Activated effector memory CD4-positive, alpha-beta T cell treated with anti-CD3 and anti-CD28 coated beads, Interleukin-2, amount 50 U/mL, for 16 hours (primary cell): ENCODE measurements around the gene DPY19L1.
"Not testable (repeated sequence)": the region's sequence is repeated elsewhere in the genome, so short reads cannot be mapped to it uniquely, and the experiment has no call there.

Experiments used
- DNase-seq: peaks from one replicate; pipeline ENCODE4 v3.0.0-alpha.2; 2020

DPY19L1 gene

DNA sequence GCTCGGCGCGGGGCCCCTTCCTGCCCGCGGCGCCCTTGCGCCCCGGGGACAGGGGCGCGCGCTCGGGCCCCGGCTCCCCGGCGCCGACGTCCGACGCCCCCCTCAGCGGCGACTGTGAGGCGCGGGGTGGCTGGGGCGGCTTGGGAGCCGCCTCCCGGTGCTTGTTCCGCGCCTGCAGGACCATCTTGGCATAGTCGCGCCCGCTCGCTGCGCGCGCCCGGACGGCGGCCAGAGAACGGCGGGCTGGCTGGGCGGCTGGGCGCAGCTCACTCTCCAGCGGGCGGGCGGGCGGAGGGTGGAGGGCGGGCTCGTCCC lies at the start of gene DPY19L1:
Gene DPY19L1, minus strand, starts transcription at position 275 of the 315 bp plus-strand sequence. Its CDS starts 91 bp downstream, at position 184.
- no peak for DNase-seq

DNA sequence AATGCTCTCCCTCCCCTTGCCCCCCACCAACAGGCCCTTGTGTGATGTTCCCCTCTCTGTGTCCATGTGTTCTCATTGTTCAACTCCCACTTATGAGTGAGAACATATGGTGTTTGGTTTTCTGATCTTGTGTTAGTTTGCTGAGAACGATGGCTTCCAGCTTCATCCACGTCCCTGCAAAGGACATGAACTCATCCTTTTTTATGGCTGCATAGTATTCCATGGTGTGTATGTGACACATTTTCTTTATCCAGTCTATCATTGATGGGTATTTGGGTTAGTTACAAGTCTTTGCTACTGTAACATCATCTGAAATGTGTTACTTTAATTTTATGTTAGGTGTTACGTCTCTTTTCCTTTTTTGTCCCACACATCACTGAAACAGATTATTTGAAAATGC lies 42.2 kb upstream of the DPY19L1 start:
- not testable (repeated sequence) for DNase-seq

DNA sequence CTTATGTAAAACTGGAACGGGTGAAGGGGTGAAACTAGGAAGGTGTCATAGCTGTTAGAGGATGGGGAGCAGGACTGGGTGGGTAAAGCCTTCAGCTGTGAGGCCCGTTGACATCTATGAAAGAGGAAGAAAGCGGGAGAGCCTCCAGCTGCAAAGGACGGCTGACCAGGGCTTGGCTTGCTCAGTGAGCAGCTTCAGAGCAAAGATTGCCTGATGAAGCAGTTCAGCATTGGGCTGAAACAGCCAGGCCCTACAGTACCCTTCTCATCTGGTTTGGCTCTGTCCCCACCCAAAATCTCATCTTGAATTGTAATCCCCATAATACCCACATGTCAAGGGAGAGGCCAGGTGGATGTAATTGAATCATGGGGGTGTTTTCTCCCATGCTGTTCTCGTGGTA lies 36.7 kb upstream of the DPY19L1 start:
- not testable (repeated sequence) for DNase-seq

DNA sequence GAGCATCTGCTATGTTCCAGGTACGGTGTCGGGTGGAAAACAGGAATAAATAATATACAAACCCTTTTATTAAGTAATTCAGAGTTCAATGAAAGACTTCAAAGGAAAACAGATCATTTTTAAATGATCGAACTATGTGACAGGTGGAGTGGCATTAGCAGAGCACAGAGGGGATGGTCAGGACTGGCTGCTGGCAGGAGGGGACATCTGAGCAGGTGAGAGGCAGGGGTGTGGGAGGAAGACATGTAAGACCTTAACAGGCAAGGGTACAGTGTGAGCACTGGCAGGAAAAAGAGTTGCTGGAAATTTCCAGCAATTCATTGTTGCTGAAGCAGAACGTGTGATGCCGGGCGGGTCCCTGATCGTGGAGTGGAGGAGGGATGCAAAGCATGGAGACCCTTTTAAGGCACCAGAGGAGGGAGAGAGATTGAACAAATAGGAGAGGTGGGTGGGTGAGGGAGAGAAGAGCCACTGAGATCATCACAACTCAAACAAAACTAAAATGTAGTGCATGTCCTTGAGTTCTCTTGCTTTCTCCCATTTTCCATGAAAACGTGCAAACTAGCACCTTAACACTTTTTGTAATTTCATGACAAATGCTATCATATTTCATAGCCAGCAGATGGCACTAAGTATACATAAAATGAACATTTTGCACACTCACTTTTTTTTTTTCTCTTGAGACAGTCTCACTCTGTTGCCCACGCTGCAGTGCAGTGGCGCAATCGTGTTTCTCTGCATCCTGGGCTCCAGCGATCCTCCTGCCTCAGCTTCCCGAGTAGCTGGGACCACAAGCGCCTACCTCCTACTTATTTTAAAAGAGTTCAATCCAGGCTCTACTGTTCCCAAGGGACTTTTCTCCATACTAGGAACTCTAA lies 35.9 kb upstream of the DPY19L1 start:
- DNase-seq: not testable (repeated sequence)

DNA sequence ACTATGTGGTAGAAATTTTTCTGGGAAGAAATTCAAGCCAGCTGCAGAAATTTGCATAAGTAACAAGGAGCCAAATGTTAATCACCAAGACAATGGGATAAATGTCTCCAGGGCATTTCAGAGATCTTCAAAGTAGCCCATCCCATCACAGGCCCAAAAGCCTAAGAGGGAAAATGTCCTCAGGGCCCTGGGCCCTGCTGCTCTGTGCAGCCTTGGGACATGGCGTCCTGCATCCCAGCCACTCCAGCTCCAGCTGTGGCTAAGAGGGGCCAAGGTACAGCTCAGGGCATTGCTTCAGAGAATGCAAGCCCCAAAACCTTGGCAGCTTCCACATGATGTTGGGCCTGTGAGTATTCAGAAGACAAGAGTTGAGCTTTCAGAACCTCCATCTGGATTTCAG lies 31.8 kb upstream of the DPY19L1 start:
- DNase-seq: not testable (repeated sequence)

DNA sequence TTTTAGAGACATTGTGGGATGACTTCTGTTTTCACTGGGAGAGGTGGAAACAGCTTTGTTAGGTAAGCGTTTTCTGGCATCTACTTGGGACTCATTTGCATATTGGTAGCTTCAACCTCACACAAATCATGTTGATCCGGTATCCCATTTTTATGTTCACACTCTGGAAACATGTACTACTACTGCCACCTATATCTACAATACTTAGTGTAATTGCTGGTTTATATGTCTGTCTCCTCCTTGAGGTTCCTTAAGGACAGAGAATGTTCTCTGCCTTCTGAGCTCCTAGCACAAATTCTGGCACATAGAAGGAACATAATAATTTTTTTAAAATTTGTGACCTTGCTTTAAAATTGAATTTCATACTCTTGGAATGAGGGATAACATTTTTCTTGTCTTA lies 28.1 kb upstream of the DPY19L1 start:
- DNase-seq: not testable (repeated sequence)

DNA sequence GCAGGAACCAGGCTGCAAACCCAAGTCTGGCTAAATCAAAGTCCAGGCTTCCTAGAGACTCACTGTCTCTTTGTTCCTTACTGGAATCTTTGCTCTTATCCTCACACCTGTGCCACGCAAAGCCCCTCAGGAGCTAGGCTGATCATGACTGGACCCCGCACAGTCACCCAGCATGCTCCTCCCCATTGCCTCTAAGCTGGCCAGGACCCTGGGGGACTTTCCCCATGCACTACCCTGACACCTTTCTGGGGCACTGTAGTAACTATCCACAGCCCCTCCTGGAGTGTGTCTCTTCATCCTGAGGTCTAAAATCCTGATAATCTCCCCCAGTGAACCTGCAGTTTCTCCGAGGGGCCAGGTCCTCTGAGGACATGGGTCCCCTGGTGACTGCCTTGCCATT lies 21.3 kb upstream of the DPY19L1 start:
- DNase-seq: not testable (repeated sequence)

DNA sequence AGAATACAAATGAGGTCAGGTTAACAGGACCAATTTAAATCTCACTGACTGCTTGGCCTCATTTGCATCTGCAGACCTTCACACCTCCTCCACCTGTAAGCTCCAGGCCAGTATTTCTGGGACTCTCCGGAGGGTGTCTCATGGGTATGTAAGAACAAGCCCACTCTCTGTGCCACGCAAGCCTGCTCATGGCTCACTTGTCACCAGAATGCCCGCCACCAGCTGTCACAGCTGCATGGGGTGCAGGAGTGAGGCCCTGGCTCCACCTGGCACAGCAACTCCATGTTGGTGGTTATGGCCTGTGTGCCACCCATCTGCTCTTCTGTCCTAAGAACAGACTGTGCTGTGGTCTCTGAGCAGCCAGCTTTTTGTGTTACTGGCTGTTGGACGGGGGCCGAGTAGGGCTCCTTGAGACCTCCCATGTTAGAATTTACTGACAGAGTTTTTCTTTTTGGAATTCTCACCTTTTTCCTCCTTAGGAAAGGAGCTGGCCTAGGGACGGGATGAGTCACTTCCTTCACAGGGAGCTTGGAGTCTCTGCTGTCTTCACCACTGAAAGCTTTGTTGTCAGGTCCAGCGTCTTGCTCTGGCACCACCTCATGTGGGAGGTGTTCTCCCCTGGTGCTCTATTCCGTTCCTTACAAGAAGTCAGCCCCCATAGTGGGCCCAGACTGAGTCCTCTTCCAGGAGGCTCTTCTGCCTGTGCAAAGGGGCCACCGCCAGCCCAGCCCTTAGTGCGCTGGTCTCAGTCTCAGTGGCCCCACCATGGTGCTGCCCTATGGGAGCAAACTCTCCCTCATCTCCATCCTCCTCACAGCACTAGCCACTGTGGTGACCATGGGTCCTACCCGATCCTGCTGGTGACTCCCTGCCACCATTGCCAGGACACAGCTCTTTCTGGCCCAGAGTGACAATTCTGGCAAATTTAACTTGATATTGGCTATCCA lies 20.5 kb upstream of the DPY19L1 start:
- DNase-seq: not testable (repeated sequence)

DNA sequence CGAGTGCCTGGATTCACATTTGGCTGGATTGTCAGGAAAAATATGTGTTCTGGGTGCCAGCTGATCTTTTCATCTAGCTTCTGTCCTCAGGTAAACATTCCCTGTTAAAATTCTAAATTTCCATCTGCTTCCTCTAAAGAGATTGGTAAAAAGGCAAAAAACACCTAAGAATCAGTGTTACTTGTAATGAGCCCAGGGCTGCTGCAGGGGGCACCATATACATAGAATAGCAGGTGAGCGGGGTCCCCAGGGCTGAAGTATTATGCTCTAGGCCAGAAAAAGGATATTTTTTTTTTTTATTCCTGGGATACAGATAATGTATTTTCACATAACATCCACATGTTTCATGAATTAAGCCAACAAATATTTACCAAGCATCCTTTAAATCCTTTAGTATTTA lies 18.4 kb upstream of the DPY19L1 start:
- DNase-seq: not testable (repeated sequence)

DNA sequence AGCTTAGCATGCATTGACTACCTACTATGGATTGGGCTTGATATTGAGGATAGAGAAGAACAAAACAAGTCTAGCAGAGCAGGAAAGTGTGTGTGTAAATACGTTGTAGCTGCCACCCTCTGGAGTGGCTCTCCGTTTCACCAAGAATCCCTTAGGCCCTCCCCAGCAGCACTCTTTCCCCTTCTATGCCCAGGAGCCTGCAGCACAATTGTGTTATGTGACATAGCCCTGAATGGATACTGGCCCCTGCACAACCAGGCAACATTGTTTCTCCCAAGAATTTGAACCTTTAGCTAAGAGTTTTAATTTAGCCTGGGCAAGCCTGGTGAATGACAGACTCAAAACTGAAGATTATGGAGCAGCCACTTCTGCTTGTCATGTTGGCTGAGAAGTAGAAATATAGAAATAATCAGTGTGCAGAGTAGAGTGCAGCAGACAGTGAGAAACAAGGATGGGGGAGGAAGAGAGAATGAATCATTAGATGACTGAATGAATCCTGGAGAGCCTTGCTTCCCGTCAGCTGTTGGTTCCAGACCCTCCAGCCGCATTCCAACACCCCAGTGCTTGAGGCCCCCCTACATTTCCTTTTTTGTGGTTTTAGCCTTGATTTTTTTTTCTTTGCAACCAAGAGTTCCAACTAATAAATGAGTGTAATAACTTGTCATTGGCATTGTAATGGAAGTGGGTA lies 16.3 kb upstream of the DPY19L1 start:
- DNase-seq: not testable (repeated sequence)

DNA sequence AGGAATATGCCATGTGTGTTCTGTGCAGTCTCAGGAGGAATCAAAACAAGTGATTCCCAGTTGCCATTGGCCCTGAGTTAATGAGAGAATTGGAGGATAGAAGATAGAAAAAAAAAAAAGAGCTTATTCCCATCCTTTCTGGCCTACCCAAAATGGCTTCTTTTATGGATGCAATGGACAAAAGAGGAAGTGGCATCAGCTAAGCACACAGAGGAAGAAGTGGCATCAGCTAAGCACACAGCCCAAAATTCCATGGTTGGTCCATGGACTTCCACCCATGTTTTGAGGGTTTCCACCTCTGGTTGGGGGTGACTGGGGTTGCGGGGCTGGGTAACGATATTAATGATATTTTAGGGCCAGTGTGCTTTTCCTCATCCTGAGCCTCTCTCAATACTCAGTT lies 11.1 kb upstream of the DPY19L1 start:
- not testable (repeated sequence) for DNase-seq

DNA sequence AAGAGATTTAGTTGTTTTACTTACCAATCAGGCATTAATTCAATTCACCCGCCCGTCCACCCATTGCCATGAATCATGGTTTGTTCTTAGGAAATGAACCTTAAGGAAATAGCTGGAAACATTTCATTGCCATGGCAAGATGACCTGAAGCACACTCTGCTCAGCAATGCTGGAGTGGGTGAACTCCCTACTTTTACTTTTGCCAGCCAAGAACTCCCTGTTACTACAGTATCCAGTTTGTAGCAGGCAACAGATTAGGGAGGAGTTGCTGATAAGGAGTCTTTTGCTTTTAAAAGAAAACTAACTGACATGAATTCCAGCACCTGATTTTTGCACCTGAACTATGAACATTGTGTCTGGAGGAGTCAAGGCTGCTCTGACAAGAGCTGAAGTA lies 10.6 kb upstream of the DPY19L1 start:
- DNase-seq: not testable (repeated sequence)

DNA sequence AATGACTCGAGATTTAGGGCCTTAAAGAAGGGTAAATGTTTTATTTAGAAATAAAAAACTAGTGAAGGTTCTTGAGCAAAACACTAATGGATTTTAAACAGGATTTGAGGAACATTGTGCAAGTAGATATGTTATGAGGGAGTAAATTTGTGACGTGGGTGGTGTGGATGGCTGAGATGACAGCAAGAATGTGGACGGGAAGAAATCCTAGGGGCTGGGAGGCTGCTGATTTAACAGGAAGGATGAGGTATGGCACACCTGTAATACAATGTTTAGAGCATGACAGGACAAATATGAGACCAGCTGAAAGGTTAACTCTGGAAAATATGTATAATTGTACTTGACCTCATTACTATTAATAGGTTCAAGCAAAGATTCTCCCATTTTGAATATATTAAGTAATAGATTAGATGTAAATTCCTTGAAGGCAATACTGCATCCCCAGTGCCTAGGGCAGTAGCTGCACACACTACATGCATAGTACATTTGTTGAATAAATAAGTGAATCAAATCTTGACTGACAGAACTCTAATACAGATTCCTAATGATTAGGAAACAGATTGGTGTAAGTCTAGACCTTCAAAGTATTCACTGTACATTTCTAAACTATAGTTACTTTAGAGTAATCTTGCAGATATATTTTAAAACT lies 10.1 kb upstream of the DPY19L1 start:
- DNase-seq: not testable (repeated sequence)

DNA sequence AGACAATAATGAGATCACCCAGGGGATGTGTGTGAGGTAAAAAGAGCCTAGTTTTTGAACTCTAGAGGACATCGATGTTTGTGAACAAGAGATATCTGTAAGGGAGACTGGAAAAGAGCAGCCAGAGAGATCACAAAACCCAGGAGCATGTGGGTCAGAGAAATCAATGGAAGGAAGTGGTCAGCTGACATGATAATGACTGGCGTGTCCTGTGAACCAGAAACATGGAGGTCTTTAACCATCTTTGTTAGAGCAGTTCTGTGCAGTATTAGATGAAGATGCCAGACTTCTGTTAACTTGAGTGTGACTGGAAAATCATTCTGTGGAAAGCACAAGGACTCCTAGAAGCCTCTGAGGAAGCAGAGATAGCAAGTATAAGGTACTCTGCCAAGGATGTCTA lies 6.0 kb upstream of the DPY19L1 start:
- not testable (repeated sequence) for DNase-seq

DNA sequence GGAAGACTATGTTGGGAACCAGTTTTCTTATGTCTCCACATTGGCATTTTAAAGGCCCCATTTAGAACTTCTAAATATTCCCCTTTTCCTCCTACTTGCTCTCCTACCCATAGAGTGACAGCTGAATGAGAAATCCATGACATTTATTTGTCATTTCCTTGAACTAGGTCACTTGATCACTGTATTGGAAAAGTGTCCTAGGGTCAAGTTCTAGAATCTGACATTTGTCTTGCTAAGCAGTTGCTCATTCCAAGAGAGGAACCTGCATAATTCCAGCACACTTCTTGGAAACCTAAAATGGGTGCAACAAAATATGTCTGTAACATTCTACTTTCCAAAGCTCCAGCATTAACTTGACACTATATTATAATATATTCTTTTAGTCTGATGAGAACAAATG lies 3.6 kb upstream of the DPY19L1 start:
- DNase-seq: no peak

DNA sequence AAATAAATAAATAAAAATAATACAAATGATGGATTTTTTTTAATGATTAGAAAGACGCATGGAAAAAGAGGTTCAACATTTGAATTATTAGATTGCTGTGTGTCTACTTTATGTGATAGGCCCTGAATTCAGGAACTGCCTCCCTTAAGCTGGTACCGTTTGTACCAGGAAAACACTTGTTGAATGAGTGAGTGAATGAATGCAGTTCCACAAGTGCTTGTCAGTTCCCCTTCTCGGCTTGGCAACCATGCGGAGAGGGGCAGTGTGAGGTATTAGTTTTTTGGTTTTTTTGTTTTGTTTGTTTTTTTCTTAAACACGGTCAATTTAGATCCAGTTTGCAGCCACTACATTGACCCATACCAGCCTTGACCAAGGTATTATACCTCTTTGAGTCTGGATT lies 2.1 kb upstream of the DPY19L1 start:
- no peak for DNase-seq

DNA sequence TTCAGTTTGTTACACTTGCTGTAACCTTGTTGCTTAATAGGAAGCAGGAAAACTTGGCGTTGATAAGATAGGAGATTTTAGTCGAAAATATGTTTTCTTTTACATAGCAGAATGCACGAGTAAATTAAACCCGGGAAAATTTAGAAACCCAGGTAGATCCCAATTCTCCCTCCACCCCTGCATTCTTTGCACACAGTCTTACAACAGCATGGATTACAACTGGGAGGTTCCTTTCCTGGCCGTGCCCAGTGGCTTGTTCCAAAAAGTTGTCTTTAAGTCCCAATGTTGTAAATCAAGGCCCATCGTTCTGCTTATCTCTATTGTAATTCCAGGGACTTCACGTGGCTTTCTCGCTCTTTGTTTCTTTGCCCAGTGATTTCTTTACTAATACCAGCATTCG lies 1.1 kb upstream of the DPY19L1 start:
- no peak for DNase-seq

DNA sequence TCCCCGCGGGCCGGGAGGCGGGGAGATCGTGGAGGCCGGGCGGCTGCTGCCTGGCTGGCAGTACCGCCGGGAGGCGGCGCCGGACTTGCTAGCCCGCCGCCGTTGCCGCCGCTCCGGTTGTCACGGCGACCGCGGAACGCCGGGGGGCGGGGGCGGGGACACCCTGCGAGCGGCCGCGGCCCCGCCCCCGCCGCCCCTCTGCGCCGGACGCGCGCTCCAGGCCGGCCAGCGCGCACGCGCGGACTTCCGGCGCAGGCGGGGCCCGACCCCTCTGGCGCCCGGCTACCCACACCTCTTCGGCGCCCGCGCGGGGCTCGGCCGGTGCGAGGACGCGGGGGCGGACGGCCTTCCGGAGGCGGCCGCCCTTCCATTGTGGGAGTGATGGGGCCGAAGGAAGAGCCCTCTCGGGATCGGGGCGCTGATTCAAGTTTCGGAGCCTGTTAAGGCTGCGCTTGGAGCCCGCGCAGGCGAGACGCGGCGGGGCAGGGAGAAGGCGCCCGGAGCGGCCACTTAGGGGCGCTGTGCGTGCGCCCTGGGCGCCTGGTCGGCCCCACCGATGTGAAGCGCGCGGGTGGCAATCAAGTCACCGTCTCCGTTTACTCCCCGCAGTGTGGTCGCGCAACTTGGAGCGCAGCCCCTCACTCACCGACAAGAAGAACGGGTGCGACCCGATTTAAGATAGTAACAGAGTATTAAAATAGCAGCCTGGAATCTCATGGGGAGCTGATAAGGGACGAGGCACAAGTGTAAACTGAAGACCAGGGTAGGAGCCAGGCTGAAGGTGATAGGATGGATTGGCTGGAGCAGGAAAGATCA lies 449 bp upstream of the DPY19L1 start:
- DNase-seq: peak; percentile 96

DNA sequence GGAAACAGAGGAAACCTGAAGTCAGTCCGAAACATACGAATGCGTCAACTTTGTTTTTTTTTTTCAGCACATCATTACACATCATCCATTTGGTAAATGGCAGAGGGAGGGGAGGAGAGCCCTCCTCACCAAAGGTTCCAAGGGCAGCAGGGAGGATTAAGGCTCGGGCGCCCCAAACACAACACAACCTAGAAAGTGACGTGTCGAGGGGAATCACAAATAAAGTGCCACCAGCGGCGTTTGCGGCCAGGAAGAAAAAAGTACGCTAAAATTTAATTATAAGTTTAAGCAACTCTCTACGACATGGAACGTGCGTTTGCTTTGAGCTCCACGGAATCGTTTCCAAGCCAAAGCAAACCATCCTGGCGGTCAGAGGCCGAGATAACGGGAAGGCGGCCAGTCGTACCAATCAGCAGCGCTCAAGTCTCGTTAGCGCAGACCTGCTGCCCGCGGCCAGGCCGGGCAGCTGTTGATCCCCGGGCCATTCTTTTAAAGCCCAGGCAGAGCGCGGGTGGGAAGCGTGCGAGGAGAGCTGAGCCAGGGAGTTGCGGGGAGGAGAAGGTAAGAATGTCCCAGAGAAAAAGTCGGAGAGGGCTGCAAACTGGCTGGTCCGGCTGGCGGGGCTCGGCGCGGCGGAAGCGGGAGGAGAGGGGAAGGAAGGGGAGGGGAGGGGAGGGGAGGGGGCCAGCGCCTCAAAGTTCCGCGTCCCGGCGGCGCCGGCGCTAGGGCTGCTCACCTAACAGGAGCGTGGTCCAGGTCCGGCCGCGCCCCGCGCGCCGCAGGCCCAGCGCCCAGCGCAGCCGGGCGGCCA lies 719 bp downstream of the DPY19L1 start:
- peak; percentile 78 for DNase-seq

DNA sequence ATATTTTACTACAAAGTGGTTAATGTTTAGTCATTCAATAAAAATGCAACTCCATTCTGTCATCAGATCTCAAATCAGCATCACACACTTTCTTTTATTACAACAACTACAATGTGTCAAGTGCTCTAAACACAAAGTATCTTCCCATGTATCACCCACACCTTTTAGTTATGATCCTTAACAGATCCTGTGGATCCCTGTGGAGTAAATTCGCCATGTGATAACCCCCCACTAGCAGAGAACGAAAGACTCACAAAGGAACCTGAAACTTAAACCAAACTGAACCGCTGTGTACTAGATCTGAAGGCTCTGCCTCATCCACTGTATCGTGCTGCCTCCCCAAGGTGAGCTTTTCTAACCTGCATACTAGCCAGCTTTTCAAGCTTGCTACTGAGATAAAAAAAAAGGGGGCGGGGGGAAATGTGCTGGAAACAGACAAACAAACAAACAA lies 1.7 kb downstream of the DPY19L1 start:
- DNase-seq: peak; percentile 70

DNA sequence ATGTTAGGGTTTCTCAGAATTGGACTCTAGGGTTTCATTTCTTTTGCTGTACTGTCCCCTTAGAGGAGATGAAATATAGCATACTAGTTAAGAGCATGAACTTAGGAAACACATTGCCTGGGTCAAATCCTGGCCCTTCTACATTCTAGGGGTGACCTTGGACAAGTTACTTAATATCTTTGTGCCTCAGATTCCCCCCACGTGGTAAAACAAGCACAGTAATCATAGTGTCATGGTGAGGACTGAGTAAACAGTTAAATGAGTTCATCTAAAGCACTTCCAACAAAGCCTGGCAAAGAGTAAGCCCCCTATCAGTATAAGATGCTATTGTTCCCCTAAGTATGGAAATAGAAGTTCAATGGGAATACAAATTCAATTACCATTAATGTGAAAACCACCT lies 5.1 kb downstream of the DPY19L1 start:
- no peak for DNase-seq
